SU-DHL-6 (cell line): Measurements from ENCODE around the gene CELA1.

ENCODE experiments used
- EZH2phosphoT487 ChIP-seq: fragments of 200-600 bp; sonication (generic), shearing (Covaris generic); conservative IDR thresholded peaks from 2 replicates; pipeline ENCODE4 v1.6.1; 2018; ENCODE audit warnings: mild to moderate bottlenecking, antibody characterized with exemption, low read length, moderate library complexity, mixed read lengths
- TF ChIP-seq, protein P1 (sequence below): fragments of 200-600 bp; sonication (generic); IDR thresholded peaks from one replicate; pipeline ENCODE4 v1.5.1; 2017; ENCODE audit warnings: antibody characterized with exemption, mild to moderate bottlenecking, low read length, moderate library complexity; ENCODE audit not compliant: insufficient read depth, poor library complexity, severe bottlenecking

GRCh38 chr12:51322452-51322851, 24.0 kb downstream of the CELA1 start:
- TF ChIP-seq, protein P1, sequence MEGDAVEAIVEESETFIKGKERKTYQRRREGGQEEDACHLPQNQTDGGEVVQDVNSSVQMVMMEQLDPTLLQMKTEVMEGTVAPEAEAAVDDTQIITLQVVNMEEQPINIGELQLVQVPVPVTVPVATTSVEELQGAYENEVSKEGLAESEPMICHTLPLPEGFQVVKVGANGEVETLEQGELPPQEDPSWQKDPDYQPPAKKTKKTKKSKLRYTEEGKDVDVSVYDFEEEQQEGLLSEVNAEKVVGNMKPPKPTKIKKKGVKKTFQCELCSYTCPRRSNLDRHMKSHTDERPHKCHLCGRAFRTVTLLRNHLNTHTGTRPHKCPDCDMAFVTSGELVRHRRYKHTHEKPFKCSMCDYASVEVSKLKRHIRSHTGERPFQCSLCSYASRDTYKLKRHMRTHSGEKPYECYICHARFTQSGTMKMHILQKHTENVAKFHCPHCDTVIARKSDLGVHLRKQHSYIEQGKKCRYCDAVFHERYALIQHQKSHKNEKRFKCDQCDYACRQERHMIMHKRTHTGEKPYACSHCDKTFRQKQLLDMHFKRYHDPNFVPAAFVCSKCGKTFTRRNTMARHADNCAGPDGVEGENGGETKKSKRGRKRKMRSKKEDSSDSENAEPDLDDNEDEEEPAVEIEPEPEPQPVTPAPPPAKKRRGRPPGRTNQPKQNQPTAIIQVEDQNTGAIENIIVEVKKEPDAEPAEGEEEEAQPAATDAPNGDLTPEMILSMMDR: no peak
- TF ChIP-seq EZH2phosphoT487: no peak
